Coronary artery (tissue), 2 donors: Measurements from ENCODE around the gene CEP72.
A peak's percentile ranks its signal among the peaks of the same experiment; 100 is the strongest.

Experiments
- DNase-seq: peaks from one replicate; pipeline ENCODE4 v3.0.0-alpha.2; 2017; ENCODE audit warnings: low spot score
- H3K27ac ChIP-seq, 2 donors: fragments of 200-600 bp; sonication (generic); one replicate each; pipeline ENCODE4 v1.5.1; 2016 to 2019
- H3K4me3 ChIP-seq: fragments of 200-600 bp; sonication (generic); 2 replicates; pipeline ENCODE4 v1.5.1; 2016; ENCODE audit warnings: mild to moderate bottlenecking, moderate library complexity
- CTCF ChIP-seq: fragments of 200-600 bp; sonication (generic); IDR thresholded peaks from one replicate; pipeline ENCODE4 v1.5.1; 2019; ENCODE audit warnings: antibody characterized with exemption

The CEP72 gene

GRCh38 chr5:611731-612486 is at the start of gene CEP72:
Gene CEP72 (plus strand): TSS chr5:612340. CDS start chr5:612362, 22 bp downstream.
- no peak for TF ChIP-seq CTCF
- H3K4me3 ChIP-seq: peak within 1 kb of the TSS; percentile 85
- H3K27ac ChIP-seq: peak within 1 kb of the TSS in 1 of 2 donors; percentile 60
- DNase-seq: peak; percentile 87

DNA sequence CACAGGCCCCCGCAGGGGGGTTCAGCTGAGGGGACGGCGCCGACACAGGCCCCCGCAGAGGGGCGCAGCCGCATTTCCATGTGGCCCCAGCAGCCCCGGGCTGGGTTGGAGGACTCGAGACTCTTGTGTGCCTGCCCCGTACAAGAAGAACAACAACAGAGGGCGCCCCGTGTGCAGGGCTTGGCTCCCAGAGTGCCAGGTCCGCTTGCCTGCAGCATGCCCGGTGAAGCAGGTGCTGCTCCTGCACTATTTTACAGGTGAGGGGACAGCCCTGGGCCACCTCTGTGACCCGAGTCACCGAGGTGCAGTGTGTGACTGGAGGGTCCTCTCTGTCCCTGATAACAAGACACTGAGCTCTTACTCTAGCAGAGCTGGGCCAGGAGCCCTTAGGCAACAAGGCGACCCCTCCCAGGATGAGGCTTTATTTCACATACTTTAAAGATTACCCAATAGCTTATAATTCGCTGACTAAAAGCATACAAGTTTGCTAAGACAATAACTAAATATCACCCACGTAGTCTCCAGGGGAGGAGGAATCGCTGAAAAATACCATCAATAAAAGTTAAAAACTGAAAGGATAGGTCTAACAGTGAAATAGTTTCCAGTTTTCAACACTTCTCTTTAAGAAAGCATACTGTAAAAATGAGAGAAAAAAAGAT is 46.2 kb upstream of the CEP72 start:
- H3K4me3 ChIP-seq: no peak overlapping the region
- DNase-seq: no peak
- no peak overlapping the region for H3K27ac ChIP-seq
- no peak for TF ChIP-seq CTCF

DNA sequence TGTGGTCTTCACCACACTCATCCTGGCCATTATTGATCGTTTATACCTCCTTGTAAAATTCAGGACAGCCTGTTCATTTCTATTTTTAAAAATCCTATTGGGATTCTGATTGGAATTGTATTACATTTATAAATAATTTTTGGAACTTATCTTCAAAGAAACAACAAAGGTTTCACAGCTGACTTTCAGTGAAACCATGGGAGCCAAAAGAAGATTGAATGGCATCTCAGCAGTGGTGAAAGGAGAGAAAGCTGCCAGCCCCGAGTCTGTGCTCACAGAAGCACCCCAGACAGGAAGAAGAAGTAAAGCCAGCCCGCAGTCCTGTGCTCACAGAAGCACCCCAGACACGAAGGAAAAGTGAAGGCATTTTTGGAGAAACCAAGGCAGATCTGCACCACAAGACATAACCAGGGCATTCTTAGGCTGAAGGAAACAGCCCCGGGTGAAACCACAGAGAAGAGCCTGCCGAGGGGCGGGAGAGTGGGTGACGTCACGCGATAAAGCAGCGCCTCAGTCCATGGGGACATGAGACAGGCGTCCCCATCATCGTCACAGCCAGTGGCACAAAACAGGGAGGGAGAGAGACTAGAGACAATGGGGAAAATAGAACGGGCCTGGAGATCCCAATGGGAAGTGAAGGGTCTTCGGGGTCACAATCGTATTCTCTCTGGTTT is 45.4 kb upstream of the CEP72 start:
- Histone ChIP-seq H3K4me3 (no peak overlapping the region), H3K27ac (no peak overlapping the region)
- no peak for DNase-seq
- no peak for TF ChIP-seq CTCF

GRCh38 chr5:567664-568060 is 44.5 kb upstream of the CEP72 start:
- no peak for DNase-seq
- H3K4me3 ChIP-seq: no peak overlapping the region

GRCh38 chr5:568061-568781 is 43.9 kb upstream of the CEP72 start:
- no peak overlapping the region for H3K27ac ChIP-seq
- no peak for TF ChIP-seq CTCF
- no peak overlapping the region for H3K4me3 ChIP-seq
- no peak for DNase-seq

More at GRCh38 chr5:567664-568060, 44.5 kb upstream of the CEP72 start:
- no peak for TF ChIP-seq CTCF
- no peak overlapping the region for H3K27ac ChIP-seq

DNA sequence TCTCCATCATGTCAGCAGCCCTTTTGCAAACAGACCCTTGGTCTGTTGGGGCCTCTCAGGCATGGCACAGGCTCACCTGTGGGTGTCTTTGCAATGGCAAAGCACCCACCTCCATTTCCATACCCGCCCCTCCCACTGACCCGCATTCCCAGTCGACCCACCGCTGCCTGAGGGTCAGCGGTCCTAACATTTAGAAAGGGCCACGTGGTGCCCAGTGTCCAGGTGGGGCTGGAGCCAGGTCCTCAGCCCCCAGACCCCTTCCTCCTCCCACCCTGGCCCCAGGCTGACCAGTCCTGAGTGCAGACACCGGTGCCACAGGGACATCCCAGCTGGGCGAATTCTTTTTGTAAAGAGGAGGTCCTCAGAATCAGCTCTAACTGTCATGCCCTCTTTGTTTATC is 43.3 kb upstream of the CEP72 start:
- no peak overlapping the region for H3K4me3 ChIP-seq
- DNase-seq: no peak
- no peak overlapping the region for H3K27ac ChIP-seq
- TF ChIP-seq CTCF: no peak
